ENCODE measurements around the gene SERP1.

SERP1 gene

GRCh38 chr3:150494411-150494977 lies 51.8 kb downstream of the SERP1 start:
- Histone ChIP-seq H2BK15ac (ENCODE audit: low read depth, poor library complexity, severe bottlenecking) (no peak overlapping the region), H2AK5ac (ENCODE audit: low read length, severe bottlenecking) (no peak overlapping the region), H3K9me3 (ENCODE audit: control insufficient read depth, low read length) (no peaks in the 10 kb centered on the region), H2BK5ac (ENCODE audit: low read depth, low read length, poor library complexity, severe bottlenecking) (no peak overlapping the region), H3K36me3 (ENCODE audit: control insufficient read depth in 1 of 2, insufficient read depth in 2 of 2, low read depth in 1 of 2, low read length in 2 of 2) (no peaks in the 10 kb centered on the region), H2AFZ (ENCODE audit: low read depth, low read length) (no peak overlapping the region), H3K79me1 (replicated peaks; ENCODE audit: low read length, poor library complexity, severe bottlenecking) (peaks cover 2% of the 10 kb centered on the region), H3K14ac (ENCODE audit: low read length in 2 of 2) (no peak overlapping the region), H2BK120ac (ENCODE audit: low read depth, low read length) (no peak overlapping the region), H3K9ac (ENCODE audit: low read length) (no peak overlapping the region), H3K18ac (ENCODE audit: low read depth in 1 of 2, low read length in 2 of 2) (no peak overlapping the region), H2BK12ac (ENCODE audit: low read length in 2 of 2) (peak overlapping the region in 1 of 2 experiments; percentile 28), H3K4me3 (ENCODE audit: insufficient read depth in 1 of 2, low read depth in 1 of 2, low read length in 2 of 2) (no peak overlapping the region), H3K4ac (ENCODE audit: low read depth in 1 of 2, low read length in 2 of 2) (no peak overlapping the region), H4K91ac (ENCODE audit: low read length) (no peak overlapping the region), H4K8ac (ENCODE audit: low read length) (no peak overlapping the region), H3K4me1 (ENCODE audit: control insufficient read depth, insufficient read depth, low read depth, low read length) (peaks cover 1% of the 10 kb centered on the region), H3K4me2 (ENCODE audit: low read length, poor library complexity, severe bottlenecking) (no peak overlapping the region), H3K27ac (ENCODE audit: low read length, poor library complexity, severe bottlenecking) (no peak overlapping the region), H3K23ac (ENCODE audit: low read length in 2 of 2) (no peak overlapping the region), H3K27me3 (ENCODE audit: control insufficient read depth in 1 of 2, insufficient read depth in 1 of 2, low read length in 2 of 2) (no peaks in the 10 kb centered on the region)
- no peak for DNase-seq
- WGBS, result 100% methylated on average over 2 of the region's 5 CpGs
